NCI-H146 treated with DMSO at 0.1 percent for 48 hours (cell line): ENCODE results near the gene PSMG3.
A peak's percentile ranks its signal among the peaks of the same experiment; 100 is the strongest.
"Not testable (repeated sequence)": the region's sequence is repeated elsewhere in the genome, so short reads cannot be mapped to it uniquely, and the experiment has no call there.

Experiments used
- DNase-seq: peaks from one replicate; lab custom pipeline; 2025; ENCODE audit not compliant: unreplicated experiment; lab: John Stamatoyannopoulos, UW

PSMG3 gene

DNA sequence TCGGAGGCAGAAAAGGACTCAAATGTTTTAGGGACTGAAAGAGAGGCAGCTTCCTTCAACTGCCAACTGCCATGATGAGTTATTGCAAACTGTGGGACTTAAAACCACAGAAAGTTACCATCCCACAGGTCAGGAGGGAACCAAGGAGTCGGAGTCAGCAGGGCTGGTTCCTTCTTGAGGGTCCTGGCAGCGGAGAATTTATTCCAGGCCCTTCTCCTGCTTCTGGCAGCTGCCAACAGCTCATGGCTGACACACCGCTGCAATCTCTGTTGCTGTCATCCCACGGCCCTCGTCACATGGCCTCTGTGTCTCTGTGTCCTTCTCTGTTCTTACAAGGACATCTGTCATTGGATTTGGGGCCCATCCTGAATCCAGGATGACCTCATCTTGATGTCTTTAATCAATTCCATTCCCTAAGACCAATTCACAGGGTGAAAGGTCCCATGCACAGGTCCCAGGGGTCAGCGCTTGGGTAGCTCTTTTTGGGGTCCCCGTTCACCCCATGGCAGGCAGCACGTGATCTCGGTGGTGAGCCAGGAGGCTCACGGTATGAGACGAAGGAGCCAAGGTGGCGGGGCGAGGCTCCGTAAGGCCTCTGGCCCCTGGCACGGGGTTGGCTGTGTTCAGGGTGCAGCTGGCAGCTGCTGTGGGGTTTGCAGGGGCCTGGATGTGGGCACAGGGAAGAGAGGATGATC, 27.4 kb upstream of the PSMG3 start:
- DNase-seq: no peak

GRCh38 chr7:1596181-1597043, 26.6 kb upstream of the PSMG3 start:
- DNase-seq: no peak

GRCh38 chr7:1595636-1596035, 25.8 kb upstream of the PSMG3 start:
- DNase-seq: no peak

- DNase-seq: no peak
These were observed 25.2 kb upstream of the PSMG3 start for GRCh38 chr7:1595027-1595426.

GRCh38 chr7:1593904-1594421, 24.1 kb upstream of the PSMG3 start:
- DNase-seq: no peak

GRCh38 chr7:1593091-1593866, 23.4 kb upstream of the PSMG3 start:
- DNase-seq: no peak

DNA sequence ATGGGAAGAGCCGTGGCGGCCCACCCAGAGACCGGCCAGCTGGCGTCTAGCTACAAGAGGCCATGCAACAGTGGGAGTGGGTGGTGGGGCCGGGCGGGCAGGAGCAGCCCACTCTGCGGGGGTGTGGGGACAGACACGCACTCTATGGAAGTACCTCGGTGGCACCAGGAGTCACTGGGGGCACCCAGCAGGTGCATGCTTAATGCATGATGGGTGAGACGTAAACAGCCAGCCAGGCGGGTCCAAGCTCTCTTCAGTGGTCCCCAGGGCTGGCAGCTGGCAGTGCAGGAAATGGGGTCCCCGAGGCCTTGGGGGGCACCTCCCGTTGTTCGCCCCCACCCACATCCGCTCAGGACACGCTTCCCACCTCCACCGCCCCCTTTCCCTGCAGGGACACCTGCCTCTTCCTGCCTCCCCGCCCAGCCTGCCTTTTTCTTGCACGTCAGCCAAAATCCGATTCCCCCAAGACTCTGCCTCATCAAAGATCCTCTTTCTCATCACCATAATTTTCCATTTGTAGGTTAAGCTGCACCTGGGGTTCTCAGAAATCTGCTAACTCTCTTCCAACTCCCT, 22.6 kb upstream of the PSMG3 start:
- no peak for DNase-seq

GRCh38 chr7:1591876-1592275, 22.0 kb upstream of the PSMG3 start:
- no peak for DNase-seq

DNA sequence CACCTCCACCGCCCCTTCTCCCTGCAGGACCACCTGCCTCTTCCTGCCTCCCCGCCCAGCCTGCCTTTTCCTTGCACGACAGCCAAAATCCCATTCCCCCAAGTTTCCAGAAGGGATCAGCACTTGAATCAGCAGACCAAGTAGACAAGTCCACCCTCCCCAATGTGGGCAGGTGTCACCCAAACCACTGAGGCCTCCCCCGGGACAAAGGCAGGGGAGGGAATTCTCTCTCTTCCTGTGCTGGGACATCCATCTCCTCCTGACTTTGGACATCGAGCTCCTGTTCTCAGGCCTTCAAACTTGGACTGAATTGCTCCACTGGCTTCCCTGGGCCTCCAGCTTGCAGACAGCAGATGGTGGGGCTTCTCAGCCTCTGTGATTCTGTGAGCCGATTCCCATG, 21.6 kb upstream of the PSMG3 start:
- DNase-seq: no peak

GRCh38 chr7:1590887-1591286, 21.1 kb upstream of the PSMG3 start:
- DNase-seq: no peak

GRCh38 chr7:1590476-1590875, 20.6 kb upstream of the PSMG3 start:
- no peak for DNase-seq

- DNase-seq: no peak
These were observed 19.1 kb upstream of the PSMG3 start for GRCh38 chr7:1588978-1589377.

- no peak for DNase-seq
These were observed 17.9 kb upstream of the PSMG3 start for GRCh38 chr7:1587738-1588137.

DNA sequence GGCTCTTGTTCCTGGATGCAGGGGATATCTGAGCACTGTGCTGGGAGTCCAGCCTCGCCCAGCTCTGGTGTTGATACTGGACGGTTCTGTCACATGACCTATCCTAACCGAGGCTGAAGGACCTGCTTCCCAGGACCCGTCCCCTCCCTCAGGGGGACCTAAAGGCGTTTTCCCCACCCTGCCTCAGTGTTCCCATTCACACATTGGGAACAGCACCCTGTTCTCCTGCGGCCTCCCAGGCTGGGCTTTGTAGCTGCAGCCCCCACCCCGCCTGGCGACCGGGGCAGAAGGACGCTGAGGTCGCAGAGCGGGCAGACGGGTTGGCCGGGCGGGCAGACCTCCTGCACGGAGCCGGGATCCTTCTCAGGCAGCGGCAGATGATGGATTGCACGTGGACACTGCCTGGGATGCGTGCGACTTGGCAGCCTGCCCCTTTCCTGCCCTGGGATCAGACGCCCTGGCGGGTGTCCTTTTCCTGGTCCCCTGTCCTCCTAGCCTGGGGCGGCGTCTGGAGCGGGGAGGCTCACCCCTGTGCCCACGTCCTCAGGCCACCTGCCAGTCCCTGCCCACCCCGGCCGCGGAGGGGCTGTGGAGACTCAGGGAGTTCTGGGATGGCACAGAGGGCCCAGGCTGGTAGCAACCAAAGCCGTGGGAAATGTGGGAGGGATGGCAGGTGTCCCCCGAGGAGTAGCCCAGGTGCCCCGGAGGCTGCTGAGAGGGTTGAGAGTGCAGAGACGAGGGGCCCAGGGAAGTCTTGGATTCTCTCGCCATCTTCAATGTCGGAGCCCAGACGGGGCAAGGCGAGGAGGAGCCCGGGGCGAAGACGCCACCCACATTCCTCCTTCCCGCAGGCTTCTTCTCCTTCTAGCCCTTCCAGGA, 17.2 kb upstream of the PSMG3 start:
- no peak for DNase-seq

DNA sequence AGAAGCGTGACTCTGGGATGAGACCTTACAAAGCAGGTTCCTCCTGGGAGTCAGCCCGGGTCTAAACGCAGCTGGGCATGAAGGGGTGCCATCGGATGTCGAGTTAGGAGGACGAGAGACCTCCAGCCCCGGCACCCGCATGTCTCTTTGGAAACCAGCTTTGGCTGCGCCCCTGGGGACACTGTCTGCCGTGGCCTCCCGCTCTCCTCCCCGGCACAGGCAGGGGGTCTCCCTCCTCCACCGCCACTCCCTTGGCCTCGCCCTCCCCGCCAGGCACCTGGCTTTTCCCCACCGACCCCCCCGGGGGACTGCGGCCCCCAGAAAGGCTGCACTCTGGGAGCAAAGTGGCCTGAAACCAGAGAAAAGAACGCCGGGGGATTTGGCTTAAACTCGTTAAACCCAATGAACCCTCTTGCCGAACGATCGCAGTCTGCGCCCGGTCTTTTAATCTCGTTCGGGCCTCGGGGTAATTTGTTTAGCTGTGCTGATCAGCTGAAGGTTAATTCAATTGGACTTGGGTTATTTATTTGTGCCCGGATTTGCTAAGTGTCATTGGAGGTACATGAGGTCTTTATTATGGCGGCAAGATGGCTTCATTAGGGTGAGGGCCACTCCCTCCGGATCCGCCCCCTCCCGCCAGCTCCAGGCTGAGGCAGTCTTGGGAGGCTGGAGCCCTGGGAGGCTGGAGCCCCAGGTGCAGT, 16.4 kb upstream of the PSMG3 start:
- DNase-seq: peak; percentile 19

- DNase-seq: no peak
These were observed 15.5 kb upstream of the PSMG3 start for GRCh38 chr7:1585142-1585981.

GRCh38 chr7:1584700-1585099, 14.9 kb upstream of the PSMG3 start:
- no peak for DNase-seq

DNA sequence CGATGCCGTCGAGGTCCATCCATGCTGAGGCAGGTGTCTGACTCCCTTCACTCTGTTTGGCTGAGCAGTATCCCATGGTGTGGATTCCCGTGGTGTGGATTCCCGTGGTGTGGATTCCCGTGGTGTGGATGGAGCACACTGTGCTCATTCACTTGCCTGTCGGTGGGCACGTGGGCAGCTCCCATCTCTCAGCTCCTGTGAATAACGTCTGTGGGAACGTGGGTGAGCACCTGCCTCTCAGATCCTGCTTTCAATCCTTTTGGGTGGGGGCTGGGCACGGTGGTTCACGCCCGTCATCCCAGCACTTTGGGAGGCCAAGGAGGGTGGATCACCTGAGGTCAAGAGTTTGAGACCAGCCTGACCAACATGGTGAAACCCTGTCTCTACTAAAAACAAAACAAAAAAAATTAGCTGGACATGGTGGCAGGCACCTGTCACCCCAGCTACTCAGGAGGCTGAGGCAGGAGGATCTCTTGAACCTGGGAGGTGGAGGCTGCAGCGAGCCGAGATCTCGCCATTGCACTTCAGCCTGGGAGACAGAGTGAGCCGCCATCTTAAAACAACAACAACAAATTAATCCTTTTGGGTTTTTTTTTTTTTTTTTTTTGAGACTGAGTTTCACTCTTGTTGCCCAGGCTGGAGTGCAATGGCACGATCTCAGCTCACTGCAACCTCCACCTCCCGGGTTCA, 13.6 kb upstream of the PSMG3 start:
- not testable (repeated sequence) for DNase-seq
